Small intestine (tissue), 7 donors: ENCODE measurements around the gene ZNF562. TPM values are rescaled to one million over a fixed set of nuclear protein-coding genes. Genes with fewer than 3 reads are reported as not detected.
"Not testable (repeated sequence)": the region's sequence is repeated elsewhere in the genome, so short reads cannot be mapped to it uniquely, and the experiment has no call there.

Experiments
- DNase-seq, 2 donors: peaks; one replicate each; pipeline versions ENCODE4 v3.0.0 to v3.0.0-alpha.2; 2013
- FAIRE-seq: peaks from 2 replicates; lab custom pipeline; 2012; peaks lifted over from hg19 to GRCh38; lab: Jason Lieb, UNC
- H3K27ac ChIP-seq, 3 donors: one replicate each; pipeline ENCODE4 v1.5.1; 2013; ENCODE audit warnings: low read length in 2 of 3, mild to moderate bottlenecking in 2 of 3, control low read depth in 1 of 3, inconsistent platforms in 1 of 3, low read depth in 1 of 3, moderate library complexity in 1 of 3
- H3K27me3 ChIP-seq, 3 donors: one replicate each; pipeline ENCODE4 v1.6.1; 2013; ENCODE audit warnings: low read length in 3 of 3, inconsistent platforms in 1 of 3; ENCODE audit not compliant: control insufficient read depth in 3 of 3, insufficient read depth in 3 of 3
- H3K36me3 ChIP-seq, 3 donors: one replicate each; pipeline ENCODE4 v1.6.1; 2013; ENCODE audit warnings: low read length in 3 of 3, inconsistent platforms in 1 of 3, low read depth in 1 of 3, mild to moderate bottlenecking in 1 of 3, moderate library complexity in 1 of 3; ENCODE audit not compliant: control insufficient read depth in 3 of 3, insufficient read depth in 2 of 3
- H3K4me1 ChIP-seq, 3 donors: one replicate each; pipeline ENCODE4 v1.6.1; 2013; ENCODE audit warnings: low read length in 2 of 3, inconsistent platforms in 1 of 3, low read depth in 1 of 3, mild to moderate bottlenecking in 1 of 3, moderate library complexity in 1 of 3; ENCODE audit not compliant: control insufficient read depth in 3 of 3, insufficient read depth in 2 of 3
- H3K4me3 ChIP-seq, 3 donors: one replicate each; pipeline ENCODE4 v1.5.1; 2013; ENCODE audit warnings: low read length in 3 of 3, control low read depth in 1 of 3, inconsistent platforms in 1 of 3, low read depth in 1 of 3, mild to moderate bottlenecking in 1 of 3, moderate library complexity in 1 of 3
- H3K9me3 ChIP-seq, 2 donors: one replicate each; pipeline ENCODE4 v1.6.1; 2013; ENCODE audit warnings: low read depth in 1 of 2, low read length in 1 of 2; ENCODE audit not compliant: control insufficient read depth in 2 of 2, insufficient read depth in 1 of 2
- WGBS, 3 donors: extraction: QIAGEN DNeasy Blood & Tissue Kit; methylation state at CpG; one replicate each; pipeline ENCODE4 v1.1.7; 2013; 5-methylcytosine and 5-hydroxymethylcytosine counted together
- polyA plus RNA-seq, 4 donors: library from polyadenylated mRNA; stranded (reverse) in 3 of 4; unstranded in 1 of 4; fragments of 200-250 nt in 3 of 4; fragments of 120-200 nt in 1 of 4; gene quantifications; one replicate each; pipeline versions ENCODE4 v1.2.1 to v1.2.3, GENCODE V29; 2013
- donor health status: healthy with polysubstance abuse.
- donor health status: control.
- donor health status: control.
- donor health status: Bipolar disorder and iron deficiency.
- donor health status: healthy.

Gene ZNF562
- polyA plus RNA-seq, 4 donors, result 2.4 to 15.3 (median 7.4) TPM

GRCh38 chr19:9700229-9700981, 25.5 kb upstream of the ZNF562 start:
- DNase-seq, result no peak
- H3K4me1 ChIP-seq, result no peaks in the 10 kb centered on the region
- no peak overlapping the region for H3K27ac ChIP-seq
- peaks cover 0 to 5% of the 10 kb centered on the region in 2 donors for H3K9me3 ChIP-seq
- WGBS, 3 donors, result 91 to 94% (median 94%) methylated on average over 22 of the region's 22 CpGs
- no peaks in the 10 kb centered on the region for H3K36me3 ChIP-seq
- FAIRE-seq, result no peak
- H3K4me3 ChIP-seq, result no peak overlapping the region
- H3K27me3 ChIP-seq, result no peaks in the 10 kb centered on the region

- not testable (repeated sequence) for DNase-seq, H3K4me1 ChIP-seq, H3K9me3 ChIP-seq, H3K4me3 ChIP-seq, H3K27me3 ChIP-seq, H3K27ac ChIP-seq, FAIRE-seq, H3K36me3 ChIP-seq
- WGBS, 3 donors, result 59 to 85% (median 79%) methylated on average over 4 of the region's 4 CpGs
Observed at GRCh38 chr19:9690301-9690700, 15.4 kb upstream of the ZNF562 start.

- DNase-seq, H3K36me3 ChIP-seq, H3K9me3 ChIP-seq, H3K27ac ChIP-seq, H3K27me3 ChIP-seq, H3K4me3 ChIP-seq, FAIRE-seq, H3K4me1 ChIP-seq: not testable (repeated sequence)
- 93 to 98% (median 94%) methylated on average over 18 to 30 of the region's 30 CpGs for whole genome bisulfite sequencing, 3 donors
Observed at GRCh38 chr19:9679996-9680395, 5.1 kb upstream of the ZNF562 start.

GRCh38 chr19:9675358-9675901, 530 bp upstream of the ZNF562 start:
- not testable (repeated sequence) for H3K27me3 ChIP-seq, H3K4me1 ChIP-seq, FAIRE-seq, H3K36me3 ChIP-seq, DNase-seq
- 58 to 64% (median 62%) methylated on average over 20 of the region's 20 CpGs for WGBS, 3 donors
- peak overlapping the region; percentile 66 to 78 (median 69) for H3K4me3 ChIP-seq
- peaks cover 0 to 28% of the 10 kb centered on the region in 2 donors for H3K9me3 ChIP-seq
- peak overlapping the region; percentile 80 to 95 (median 94) for H3K27ac ChIP-seq

- no peak for FAIRE-seq
- DNase-seq, result peak in 1 of 2 donors; percentile 52
Observed at GRCh38 chr19:9673912-9674662, 813 bp downstream of the ZNF562 start.

GRCh38 chr19:9672893-9673292, 2.0 kb downstream of the ZNF562 start:
- FAIRE-seq (no peak), DNase-seq (no peak)
- Histone ChIP-seq H3K36me3 (peaks cover 0 to 10% (median 2%) of the 10 kb centered on the region in 3 donors), H3K4me1 (no peaks in the 10 kb centered on the region), H3K9me3 (peaks cover 0 to 40% of the 10 kb centered on the region in 2 donors), H3K27ac (no peak overlapping the region), H3K27me3 (no peaks in the 10 kb centered on the region), H3K4me3 (no peak overlapping the region)
- 94 to 97% (median 96%) methylated on average over 4 of the region's 4 CpGs for WGBS, 3 donors

More at GRCh38 chr19:9673912-9674662, 813 bp downstream of the ZNF562 start:
- peak overlapping the region; percentile 80 to 95 (median 94) for H3K27ac ChIP-seq
- peaks cover 0 to 6% (median 2%) of the 10 kb centered on the region in 3 donors for H3K36me3 ChIP-seq
- peak overlapping the region; percentile 66 to 78 (median 69) for H3K4me3 ChIP-seq
- 21 to 26% (median 21%) methylated on average over 13 of the region's 13 CpGs for WGBS, 3 donors
- peaks cover 0 to 37% of the 10 kb centered on the region in 2 donors for H3K9me3 ChIP-seq
- no peaks in the 10 kb centered on the region for H3K27me3 ChIP-seq
- no peaks in the 10 kb centered on the region for H3K4me1 ChIP-seq

GRCh38 chr19:9671655-9672054, 3.2 kb downstream of the ZNF562 start:
- Histone ChIP-seq H3K27ac (no peak overlapping the region), H3K4me3 (no peak overlapping the region), H3K27me3 (no peaks in the 10 kb centered on the region), H3K9me3 (peaks cover 0 to 41% of the 10 kb centered on the region in 2 donors), H3K4me1 (no peaks in the 10 kb centered on the region), H3K36me3 (peaks cover 0 to 14% (median 2%) of the 10 kb centered on the region in 3 donors)
- 97 to 98% (median 98%) methylated on average over 3 of the region's 3 CpGs for WGBS, 3 donors
- DNase-seq, result no peak
- no peak for FAIRE-seq

GRCh38 chr19:9668544-9668943, 6.4 kb downstream of the ZNF562 start:
- WGBS, 3 donors, result 96 to 99% (median 97%) methylated on average over 2 of the region's 2 CpGs
- H3K36me3 ChIP-seq, result peaks cover 0 to 22% (median 2%) of the 10 kb centered on the region in 3 donors
- no peak for DNase-seq
- peaks cover 0 to 53% of the 10 kb centered on the region in 2 donors for H3K9me3 ChIP-seq
- FAIRE-seq, result no peak
- H3K27me3 ChIP-seq, result no peaks in the 10 kb centered on the region
- H3K27ac ChIP-seq, result no peak overlapping the region
- H3K4me1 ChIP-seq, result no peaks in the 10 kb centered on the region
- H3K4me3 ChIP-seq, result no peak overlapping the region
